Activated CD8-positive, alpha-beta memory T cell treated with anti-CD3 and anti-CD28 coated beads for 48 hours (primary cell): ENCODE data around the gene ADGRL4.
"Not testable (repeated sequence)": the region's sequence is repeated elsewhere in the genome, so short reads cannot be mapped to it uniquely, and the experiment has no call there.

Experiments used
- DNase-seq, 3 experiments: peaks; one replicate each; pipeline ENCODE4 v3.0.0-alpha.2; 2020; ENCODE audit warnings: low read depth in 2 of 3, low spot score in 2 of 3

The ADGRL4 gene

DNA sequence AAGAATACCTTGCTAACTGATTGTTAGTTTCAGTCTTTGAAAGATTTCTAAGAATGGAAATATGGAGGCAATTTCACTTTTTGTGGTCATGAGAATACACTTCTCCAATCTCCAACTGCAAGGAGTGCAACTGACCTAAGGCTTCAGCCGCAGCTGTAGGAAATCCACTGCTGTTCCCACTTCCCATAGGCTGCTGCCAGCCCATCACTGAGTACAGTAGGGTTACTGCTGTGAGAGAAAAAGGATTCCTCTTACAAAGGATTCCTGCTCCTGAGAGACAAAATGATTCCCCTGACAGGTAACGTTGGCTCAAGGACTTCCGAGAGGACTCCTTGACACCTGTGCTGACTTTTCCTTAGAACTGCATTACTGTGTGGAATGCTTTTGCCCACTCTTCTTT is 87.4 kb downstream of the ADGRL4 start:
- no peak for DNase-seq

DNA sequence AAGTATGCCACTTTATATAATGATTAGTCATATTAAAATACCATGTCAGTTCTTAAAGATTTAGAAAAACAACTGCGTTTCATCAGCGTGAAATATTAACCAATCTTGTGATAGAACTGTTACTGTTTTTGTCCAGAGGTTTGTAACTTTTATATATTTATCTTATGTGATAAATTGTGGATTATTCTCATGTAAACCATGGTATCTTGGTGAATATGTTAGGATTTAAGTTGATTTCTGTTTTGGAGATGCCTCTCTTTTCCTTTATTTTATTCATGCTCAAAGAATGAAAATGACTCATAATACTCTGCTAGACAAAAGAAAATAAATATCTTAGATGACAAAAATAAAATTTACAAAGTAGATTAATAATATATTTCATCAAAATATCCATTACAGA is 88.4 kb downstream of the ADGRL4 start:
- no peak for DNase-seq

DNA sequence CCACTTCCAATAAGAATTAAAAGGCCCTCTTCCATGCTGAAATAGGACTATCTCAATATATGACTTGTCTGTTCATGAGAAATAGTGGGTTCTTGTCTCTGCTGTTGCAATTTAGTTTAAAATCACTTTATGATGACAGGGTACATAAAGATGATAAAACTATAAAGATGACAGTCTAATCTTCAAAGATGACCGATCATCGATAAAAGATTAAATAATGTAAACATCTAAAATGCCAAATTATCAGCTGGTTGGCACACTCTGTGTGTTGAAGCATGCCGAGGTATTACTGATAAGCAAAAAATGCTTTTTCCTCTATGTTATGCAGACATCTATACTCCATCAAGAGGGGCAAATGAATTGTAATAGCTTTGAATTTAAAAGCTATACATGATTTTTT is 89.5 kb downstream of the ADGRL4 start:
- DNase-seq, result no peak

DNA sequence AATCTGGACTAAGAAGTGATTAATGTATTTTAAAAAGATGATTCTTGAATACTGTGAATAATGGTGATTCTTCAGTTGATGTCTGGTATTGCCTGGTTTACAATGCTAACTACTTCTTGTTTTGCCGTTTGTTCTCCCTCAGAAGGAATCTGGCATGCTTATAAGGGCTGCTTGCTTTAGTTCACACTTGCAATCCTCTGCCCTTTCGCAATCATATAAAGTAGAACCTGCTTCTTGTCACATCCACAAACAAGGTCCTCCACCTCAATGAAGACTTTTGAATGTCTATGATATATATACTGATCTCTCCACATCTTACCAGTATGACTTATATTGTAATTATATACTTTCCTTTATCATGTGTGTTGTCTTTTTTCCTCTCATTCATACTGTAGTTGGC is 92.6 kb downstream of the ADGRL4 start:
- no peak for DNase-seq

DNA sequence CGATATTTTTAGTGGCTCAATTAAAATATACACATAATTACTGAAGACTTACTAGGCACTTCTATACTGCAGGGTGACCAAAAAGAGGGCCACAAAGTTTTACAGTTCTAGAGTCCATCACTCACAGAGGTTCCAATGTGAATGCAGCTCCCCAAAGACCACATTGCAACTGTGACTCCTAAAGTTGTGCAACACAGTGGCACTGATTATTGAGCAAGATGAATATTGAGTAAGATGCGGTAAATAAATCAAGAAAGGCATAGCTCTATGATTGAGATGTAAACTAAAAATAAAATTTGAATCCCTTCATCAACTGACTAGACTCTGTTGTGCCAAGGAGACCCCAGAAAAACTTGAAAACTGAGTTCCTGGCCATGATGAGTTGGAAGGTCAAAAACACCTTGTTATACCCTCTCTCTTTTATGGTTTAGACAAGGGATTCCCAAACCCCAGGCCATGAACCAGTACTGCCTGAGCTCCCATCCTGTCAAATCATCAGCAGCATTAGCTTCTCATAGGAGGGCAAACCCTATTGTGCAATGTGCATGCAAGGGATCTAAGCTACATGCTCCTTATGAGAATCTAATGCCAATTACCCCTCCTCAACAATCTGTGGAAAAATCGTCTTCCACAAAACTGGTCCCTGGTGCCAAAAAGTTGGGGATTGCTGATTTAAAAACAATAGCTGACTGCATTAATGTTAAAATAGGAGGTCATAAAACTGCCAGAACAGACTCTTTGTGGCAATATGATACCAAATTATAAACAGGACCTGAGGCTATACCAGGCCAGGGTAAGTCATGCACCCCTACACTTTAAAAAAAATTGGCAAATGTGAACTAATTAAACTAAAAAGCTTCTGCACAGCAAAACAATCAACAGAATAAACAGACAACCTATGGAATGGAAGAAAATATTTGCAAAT is 94.3 kb downstream of the ADGRL4 start:
- DNase-seq, result no peak

DNA sequence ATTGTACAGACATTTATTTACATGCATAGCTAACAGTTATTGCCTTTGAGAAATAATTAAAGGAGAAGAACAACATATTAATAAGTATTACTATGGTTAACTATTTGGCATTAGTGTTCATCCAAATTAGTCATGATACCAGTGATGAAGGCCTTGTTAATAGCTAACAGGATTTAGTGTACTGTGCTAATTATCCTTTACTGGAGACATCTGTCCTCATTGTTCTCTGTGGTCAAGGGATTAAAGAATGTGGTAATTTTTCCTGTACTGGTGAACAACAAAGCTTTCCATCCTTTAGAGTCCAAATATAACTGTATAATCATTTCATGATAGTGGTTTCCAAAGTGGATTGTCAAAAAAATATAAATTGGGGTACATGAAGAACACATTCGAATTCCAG is 103.9 kb downstream of the ADGRL4 start:
- no peak for DNase-seq

DNA sequence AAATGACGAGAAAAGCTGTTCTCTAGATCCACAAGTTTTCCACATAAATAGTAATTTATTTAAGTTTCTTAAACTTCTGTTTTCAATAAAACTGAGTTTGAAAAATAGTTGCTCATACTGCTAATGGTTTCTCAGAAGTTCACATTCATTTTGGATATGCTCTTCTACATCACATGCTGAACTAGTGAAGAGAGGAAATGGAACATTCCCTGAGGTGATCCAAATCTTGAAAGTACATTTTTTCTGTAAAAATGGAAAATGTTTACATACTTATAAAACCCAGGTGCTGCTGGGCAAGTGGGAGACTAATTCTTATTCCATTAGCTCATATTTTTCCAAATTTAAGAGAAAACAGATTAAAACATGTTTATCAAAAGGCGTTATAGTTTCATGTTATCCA is 111.7 kb downstream of the ADGRL4 start:
- no peak for DNase-seq

DNA sequence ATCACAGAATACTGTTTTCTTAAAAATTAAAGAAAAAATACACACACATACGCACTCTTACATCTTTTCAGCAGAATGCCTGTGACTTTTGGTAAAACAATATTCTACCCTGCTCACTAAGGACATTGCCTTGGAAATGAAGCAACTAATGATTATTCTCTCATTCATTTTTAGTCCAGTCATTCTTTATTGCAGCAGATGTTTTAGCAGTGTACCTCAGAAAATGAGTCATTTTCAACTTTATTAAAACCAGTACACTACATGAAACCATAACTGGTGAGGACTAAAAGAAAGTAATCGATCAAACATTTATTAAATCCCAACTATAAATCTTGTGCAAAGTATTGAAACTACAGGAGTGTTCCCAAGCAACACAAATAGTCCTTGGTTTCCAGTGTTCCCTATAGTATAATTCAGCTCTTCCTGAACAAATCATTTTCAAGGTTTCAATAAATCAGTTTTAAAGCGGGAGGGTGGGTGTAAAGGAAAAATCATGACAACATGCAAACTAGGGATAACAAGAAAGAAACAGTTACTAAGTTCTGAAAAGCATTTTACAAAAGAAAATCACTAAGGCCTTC is 114.2 kb downstream of the ADGRL4 start:
- DNase-seq, result no peak

DNA sequence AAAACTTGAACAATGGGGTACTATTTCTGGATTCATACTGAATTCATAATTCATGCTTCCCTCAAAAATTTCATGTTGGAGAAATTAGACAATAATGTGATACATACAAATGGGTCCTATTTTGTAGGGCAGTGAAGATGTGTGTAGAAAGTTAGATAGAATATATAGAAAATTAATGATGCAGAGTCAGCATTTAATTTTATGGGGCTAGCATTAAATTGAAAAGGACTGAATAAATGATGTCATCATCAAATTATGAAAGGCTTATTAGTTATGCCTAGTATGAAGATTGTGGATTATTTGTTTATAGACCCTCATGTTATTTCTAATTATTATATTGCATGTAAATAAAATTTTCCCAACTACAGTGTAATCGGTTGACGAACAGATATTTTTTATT is 119.1 kb downstream of the ADGRL4 start:
- DNase-seq, result no peak

DNA sequence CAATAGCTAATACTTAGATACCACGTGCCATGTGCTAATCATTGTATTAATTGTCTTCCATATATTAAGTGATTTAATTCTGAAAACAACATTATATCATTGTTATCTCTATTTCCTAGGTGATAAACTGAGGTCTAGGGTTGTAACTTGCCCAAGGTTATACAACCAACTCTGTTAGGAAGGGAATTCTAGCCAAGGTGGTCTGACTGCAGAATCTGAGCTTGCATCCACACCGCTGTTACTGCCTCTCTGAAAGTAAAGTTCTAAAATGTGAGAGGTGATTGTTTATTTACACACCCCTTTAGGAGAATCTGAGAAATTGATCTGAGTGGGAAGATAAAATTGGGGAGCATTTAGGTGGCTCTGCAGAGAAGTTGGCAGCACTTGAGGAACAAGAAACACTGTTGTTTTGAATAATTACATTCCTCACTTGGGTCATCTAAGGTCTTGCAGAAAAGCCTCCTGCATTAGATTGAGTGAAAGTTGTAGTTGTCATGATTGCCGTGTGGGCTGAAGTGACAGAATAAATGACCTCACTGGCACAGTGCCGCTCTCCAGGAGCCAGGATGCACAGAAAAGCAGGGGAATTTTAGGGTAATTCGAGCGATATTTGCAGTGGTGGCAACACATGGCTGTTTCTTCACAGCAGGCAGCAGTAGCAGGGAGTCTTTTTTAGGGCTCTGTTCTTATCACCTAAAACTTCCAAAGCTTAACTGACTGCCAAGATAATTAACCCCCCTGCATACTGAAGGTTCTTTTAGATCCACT is 121.7 kb downstream of the ADGRL4 start:
- no peak for DNase-seq

DNA sequence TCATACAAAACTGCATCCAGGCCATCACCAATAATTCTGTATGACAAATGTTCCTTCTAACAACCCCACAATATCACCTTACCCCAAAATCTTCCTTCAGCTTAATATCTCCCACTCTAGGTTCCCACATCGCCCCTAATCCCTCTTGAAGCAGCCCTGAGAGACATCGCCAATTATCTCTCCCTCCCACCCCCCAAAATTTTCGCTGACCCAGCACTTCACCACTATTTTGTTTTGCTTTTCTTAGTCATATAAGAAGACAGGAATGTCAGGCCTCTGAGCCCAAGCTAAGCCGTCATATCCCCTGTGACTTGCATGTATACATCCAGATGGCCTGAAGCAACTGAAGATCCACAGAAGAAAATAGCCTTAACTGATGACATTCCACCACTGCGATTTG is 126.3 kb downstream of the ADGRL4 start:
- no peak for DNase-seq

DNA sequence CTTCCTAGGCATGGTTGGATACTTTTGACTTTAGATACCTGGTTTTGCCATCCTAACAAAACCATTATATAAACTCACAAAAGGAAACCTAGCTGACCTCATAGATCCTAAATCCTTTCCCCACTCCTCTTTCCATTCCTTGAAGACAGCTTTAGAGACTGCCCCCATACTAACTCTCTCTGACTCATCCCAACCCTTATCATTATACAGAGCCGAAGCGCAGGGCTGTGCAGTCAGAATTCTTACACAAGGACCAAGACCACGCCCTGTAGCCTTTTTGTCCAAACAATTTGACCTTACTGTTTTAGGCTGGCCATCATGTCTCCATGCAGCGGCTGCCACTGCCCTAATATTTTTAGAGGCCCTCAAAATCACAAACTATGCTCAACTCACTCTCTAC is 130.5 kb downstream of the ADGRL4 start:
- not testable (repeated sequence) for DNase-seq

DNA sequence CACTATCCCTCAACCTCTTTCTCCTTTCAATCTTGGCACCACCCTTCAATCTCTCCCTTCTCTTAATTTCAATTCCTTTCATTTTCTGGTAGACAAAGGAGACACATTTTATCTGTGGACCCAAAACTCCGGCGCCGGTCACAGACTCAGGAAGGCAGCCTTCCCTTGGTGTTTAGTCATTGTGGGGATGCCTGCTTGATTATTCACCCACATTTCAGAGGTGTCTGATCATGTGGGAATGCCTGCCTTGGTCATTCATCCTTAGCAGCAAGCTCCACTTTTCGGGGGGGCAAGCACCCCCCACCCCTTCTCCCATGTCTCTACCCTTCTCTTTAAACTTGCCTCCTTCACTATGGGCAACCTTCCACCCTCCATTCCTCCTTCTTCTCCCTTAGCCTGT is 133.7 kb downstream of the ADGRL4 start:
- not testable (repeated sequence) for DNase-seq

DNA sequence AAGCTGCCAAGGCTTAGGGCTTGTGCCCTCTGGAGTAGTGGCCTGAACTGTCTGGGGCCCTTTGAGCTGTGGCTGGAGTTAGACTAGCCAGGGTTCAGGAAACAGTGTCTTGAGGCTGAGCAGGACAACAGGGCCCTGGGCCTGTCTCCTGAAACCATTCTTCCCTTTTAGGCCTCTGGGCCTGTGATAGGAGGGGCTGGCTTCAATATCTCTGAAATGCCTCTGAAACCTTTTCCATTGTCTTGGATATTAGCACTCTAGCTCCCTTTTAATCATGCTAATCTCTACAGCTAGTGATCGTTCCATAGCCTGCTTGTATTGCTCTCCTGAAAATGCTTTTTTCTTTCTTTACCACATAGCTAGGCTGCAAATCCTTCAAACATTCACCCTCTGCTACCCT is 135.3 kb downstream of the ADGRL4 start:
- no peak for DNase-seq

DNA sequence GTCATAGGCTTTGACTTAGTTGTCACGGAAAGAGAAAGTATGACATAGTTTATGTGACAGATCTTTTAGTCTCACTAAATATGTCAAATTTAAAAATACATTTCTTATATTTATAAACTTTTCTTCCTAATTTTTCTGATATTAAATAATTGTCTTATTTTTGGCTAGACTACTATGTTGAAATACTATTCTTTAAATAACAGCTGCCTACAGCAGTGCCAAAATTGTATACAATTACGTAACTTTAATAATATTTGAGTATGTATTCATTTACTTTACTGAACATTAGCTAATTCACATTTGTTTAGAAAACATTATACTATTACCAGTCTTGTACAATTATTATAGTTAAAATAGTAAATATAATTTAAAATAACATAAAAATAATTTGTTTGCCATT is 137.4 kb downstream of the ADGRL4 start:
- no peak for DNase-seq

DNA sequence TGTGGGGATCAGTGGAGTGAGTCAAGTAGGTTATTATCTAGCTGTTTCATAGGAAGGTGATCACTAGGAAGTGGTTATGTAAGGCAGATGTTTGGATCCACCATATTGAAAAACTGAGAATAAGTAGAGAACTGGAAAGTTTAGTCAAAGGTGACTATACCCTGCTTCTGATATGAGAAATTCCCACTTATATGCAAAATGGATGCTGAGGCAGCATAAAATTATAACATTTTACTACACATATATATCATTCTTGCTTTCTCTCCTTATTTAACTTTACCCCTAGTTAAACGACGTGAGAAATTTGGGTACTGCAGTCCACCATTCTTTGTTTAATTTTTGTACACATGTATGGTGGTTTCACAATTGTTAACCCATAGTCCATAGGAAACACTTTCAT is 142.4 kb downstream of the ADGRL4 start:
- DNase-seq, result no peak

DNA sequence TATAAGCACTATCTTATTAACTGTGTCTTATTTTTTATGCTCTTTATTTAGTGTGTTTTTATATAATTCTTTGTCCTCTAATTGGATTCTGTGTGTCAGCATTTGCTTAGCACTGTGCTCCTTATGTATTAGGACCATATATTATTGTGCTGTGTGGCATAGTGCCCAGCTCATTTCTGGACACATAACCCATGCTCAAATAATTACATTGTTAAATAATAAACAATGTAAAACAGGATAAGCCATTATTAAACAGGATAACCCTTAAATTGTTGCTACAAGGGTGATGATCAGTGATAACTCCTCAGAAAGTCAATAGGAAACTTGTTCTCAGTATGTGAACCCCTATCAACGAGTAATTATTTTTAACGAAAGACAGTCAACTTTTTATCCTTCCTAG is 150.4 kb downstream of the ADGRL4 start:
- no peak for DNase-seq

DNA sequence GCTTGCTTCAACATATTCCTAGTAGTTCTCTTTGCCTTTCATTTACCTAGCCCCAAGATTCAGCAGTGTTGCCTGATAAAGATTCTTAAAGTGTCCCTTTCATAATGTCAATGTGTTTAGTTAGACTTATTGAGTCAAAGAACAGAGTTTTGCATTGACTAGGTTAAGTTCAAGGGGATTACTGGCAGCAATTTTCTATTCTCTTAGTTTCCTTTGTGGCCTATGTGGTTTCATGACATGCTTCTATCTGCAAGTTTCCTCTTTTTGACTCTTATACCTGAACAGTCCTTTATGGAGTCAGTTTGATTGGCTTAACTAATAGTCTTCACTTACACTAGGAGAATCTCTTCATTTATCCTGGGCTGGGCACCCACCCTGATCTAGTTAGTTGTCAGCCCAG is 151.3 kb downstream of the ADGRL4 start:
- DNase-seq, result no peak

DNA sequence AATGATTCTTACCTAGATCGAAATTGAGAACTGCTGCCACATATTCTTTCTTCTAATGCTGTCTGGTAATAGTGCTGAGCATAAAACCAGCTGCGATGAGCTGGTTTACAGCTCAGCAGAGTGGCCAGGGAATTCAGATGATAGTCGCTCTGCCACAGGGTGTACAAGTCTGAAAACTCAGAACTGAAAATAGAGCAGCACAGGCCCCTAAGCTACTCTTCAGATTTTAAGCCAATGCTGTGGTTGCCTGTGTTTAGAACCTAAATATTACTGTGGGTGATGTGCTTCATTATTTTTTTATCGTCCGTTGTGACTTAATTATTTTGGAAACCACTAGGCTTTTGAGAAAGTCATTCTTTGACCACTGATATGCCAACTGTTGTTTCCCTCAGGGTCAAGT is 152.0 kb downstream of the ADGRL4 start:
- DNase-seq, result no peak

DNA sequence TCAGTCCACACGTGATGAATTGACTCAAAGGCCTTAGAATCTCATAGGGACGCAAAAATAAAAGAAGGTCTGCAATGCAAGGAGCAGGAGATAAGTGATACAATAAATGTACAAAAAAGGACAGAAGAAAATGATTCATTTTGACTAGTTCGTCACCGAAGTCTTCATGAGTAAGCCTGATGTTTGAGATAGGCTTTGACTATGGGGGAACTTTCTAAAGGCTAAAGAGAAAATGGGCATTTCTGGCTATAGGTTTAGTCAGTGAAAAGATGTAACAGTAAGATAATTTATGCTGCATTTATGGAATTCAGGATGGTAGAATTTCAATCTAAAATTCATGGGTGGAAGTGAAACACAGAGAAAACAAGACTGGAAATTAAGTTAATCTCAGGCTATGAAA is 163.0 kb downstream of the ADGRL4 start:
- DNase-seq, result no peak

DNA sequence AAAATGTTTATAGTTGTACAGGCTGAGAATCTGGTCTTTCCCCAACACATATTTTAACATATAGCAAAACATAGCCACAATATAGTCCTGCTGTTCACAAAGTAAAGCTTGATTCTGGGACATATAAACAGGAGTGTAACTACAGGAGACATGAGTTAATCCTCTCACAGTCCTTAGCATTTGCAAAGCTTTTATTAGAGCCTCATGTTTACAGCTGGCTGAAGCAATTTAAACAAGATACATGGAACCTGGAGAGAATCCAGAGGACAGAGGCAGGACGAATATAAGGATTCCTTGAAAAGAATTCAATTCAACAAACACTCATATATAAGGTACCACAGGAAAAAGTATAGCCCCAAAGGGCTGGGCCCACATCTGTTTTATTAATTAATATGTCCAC is 163.4 kb downstream of the ADGRL4 start:
- no peak for DNase-seq
